DMS 273 (cell line): ENCODE data around the gene PRRT1B.
A peak's percentile ranks its signal among the peaks of the same experiment; 100 is the strongest.
"Not testable (repeated sequence)": the region's sequence is repeated elsewhere in the genome, so short reads cannot be mapped to it uniquely, and the experiment has no call there.

ENCODE experiments used
- DNase-seq: peaks from one replicate; lab custom pipeline; 2025; ENCODE audit not compliant: unreplicated experiment; lab: John Stamatoyannopoulos, UW

Gene PRRT1B

GRCh38 chr9:131545003-131545785 lies at the start of gene PRRT1B:
TSS of gene PRRT1B (plus strand) at chr9:131545523. CDS start at chr9:131545616, 93 bp downstream.
- no peak for DNase-seq

- no peak for DNase-seq
Observed at GRCh38 chr9:131495785-131496184, 49.5 kb upstream of the PRRT1B start.

GRCh38 chr9:131496844-131497405 lies 48.4 kb upstream of the PRRT1B start:
- no peak for DNase-seq

GRCh38 chr9:131499254-131499767 lies 46.0 kb upstream of the PRRT1B start:
- DNase-seq = no peak

- DNase-seq = no peak
Observed at GRCh38 chr9:131500377-131500776, 44.9 kb upstream of the PRRT1B start.

GRCh38 chr9:131500939-131501541 lies 44.3 kb upstream of the PRRT1B start:
- peak; percentile 55 for DNase-seq

- DNase-seq = peak; percentile 95
Observed at GRCh38 chr9:131502781-131503625, 42.3 kb upstream of the PRRT1B start, which contains the start of gene POMT1. TSS of gene POMT1 (plus strand) at chr9:131502918. CDS start at chr9:131504219, 1,301 bp downstream.

- DNase-seq = peak; percentile 35
Observed at GRCh38 chr9:131503626-131504465, 41.5 kb upstream of the PRRT1B start.

- no peak for DNase-seq
Observed at GRCh38 chr9:131505012-131505411, 40.3 kb upstream of the PRRT1B start.

- DNase-seq = no peak
Observed at GRCh38 chr9:131511416-131511815, 33.9 kb upstream of the PRRT1B start.

- no peak for DNase-seq
Observed at GRCh38 chr9:131511880-131512279, 33.4 kb upstream of the PRRT1B start.

- no peak for DNase-seq
Observed at GRCh38 chr9:131513177-131513576, 32.1 kb upstream of the PRRT1B start.

GRCh38 chr9:131515559-131516031 lies 29.7 kb upstream of the PRRT1B start:
- not testable (repeated sequence) for DNase-seq

- no peak for DNase-seq
Observed at GRCh38 chr9:131516100-131516499, 29.2 kb upstream of the PRRT1B start.

GRCh38 chr9:131516930-131517329 lies 28.4 kb upstream of the PRRT1B start:
- no peak for DNase-seq

- DNase-seq = no peak
Observed at GRCh38 chr9:131517761-131518190, 27.5 kb upstream of the PRRT1B start.

- no peak for DNase-seq
Observed at GRCh38 chr9:131518553-131518952, 26.8 kb upstream of the PRRT1B start.

- DNase-seq = no peak
Observed at GRCh38 chr9:131520503-131520902, 24.8 kb upstream of the PRRT1B start.

GRCh38 chr9:131521203-131521602 lies 24.1 kb upstream of the PRRT1B start:
- no peak for DNase-seq

GRCh38 chr9:131521822-131522221 lies 23.5 kb upstream of the PRRT1B start:
- no peak for DNase-seq
